Smooth muscle cell (in vitro differentiated cells): Measurements from ENCODE around the gene GALNT11. TPM values are rescaled to one million over a fixed set of nuclear protein-coding genes. Genes with fewer than 3 reads are reported as not detected.

Experiments
- DNase-seq: peaks from one replicate; lab custom pipeline; 2025; ENCODE audit not compliant: unreplicated experiment; lab: John Stamatoyannopoulos, UW
- H2AFZ ChIP-seq: fragments of 200-600 bp; sonication (generic); 2 replicates; pipeline ENCODE4 v1.6.0; 2016; ENCODE audit warnings: antibody characterized with exemption, low read depth, mild to moderate bottlenecking
- H3F3A ChIP-seq: fragments of 200-600 bp; sonication (generic); 2 replicates; pipeline ENCODE4 v1.6.0; 2017; ENCODE audit warnings: antibody characterized with exemption, low read depth
- H3K27ac ChIP-seq: fragments of 200-600 bp; sonication (generic); 2 replicates; pipeline ENCODE4 v1.5.1; 2016; ENCODE audit warnings: low read depth, mild to moderate bottlenecking
- H3K27me3 ChIP-seq: fragments of 200-600 bp; sonication (generic); 2 replicates; pipeline ENCODE4 v1.6.1; 2016; ENCODE audit warnings: low read depth, mild to moderate bottlenecking
- H3K36me3 ChIP-seq: fragments of 200-600 bp; sonication (generic); 2 replicates; pipeline ENCODE4 v1.5.1; 2016; ENCODE audit warnings: low read depth
- H3K4me1 ChIP-seq: fragments of 200-600 bp; sonication (generic); 2 replicates; pipeline ENCODE4 v1.5.1; 2016; ENCODE audit warnings: low read depth
- H3K4me2 ChIP-seq: fragments of 200-600 bp; sonication (generic); 2 replicates; pipeline ENCODE4 v1.6.0; 2016; ENCODE audit warnings: mild to moderate bottlenecking
- H3K4me3 ChIP-seq: fragments of 200-600 bp; sonication (generic); 2 replicates; pipeline ENCODE4 v1.5.1; 2016; ENCODE audit warnings: mild to moderate bottlenecking
- H3K79me2 ChIP-seq: fragments of 200-600 bp; sonication (generic); 2 replicates; pipeline ENCODE4 v1.6.0; 2016; ENCODE audit warnings: low read depth, mild to moderate bottlenecking
- H3K9ac ChIP-seq: fragments of 200-600 bp; sonication (generic); 2 replicates; pipeline ENCODE4 v1.6.0; 2016; ENCODE audit warnings: low read depth
- H3K9me3 ChIP-seq: fragments of 200-600 bp; sonication (generic); replicated peaks from 2 replicates; pipeline ENCODE4 v1.5.1; 2016; ENCODE audit warnings: low read depth
- H4K20me1 ChIP-seq: fragments of 200-600 bp; sonication (generic); 2 replicates; pipeline ENCODE4 v1.6.0; 2016; ENCODE audit warnings: low read depth
- WGBS: methylation state at CpG from one replicate; pipeline ENCODE4 v1.1.7; 2016; ENCODE audit warnings: low lambda C conversion rate; 5-methylcytosine and 5-hydroxymethylcytosine counted together
- polyA plus RNA-seq: library from polyadenylated mRNA; unstranded; fragments of >200 nt; fragmentation: Nextera tagmentation; extraction: Ambion mirVana; gene quantifications from 2 replicates; pipeline ENCODE4 v1.2.1, GENCODE V29; 2016
- total RNA-seq: library from RNA; depleted of rRNA; stranded (reverse); fragments of >200 nt; gene quantifications from 2 replicates; pipeline ENCODE4 v1.2.3, GENCODE V29; 2014
- TF ChIP-seq, protein P1 (sequence below): fragments of 200-600 bp; sonication (generic); IDR thresholded peaks from 2 replicates; pipeline ENCODE4 v1.5.1; 2017; ENCODE audit warnings: borderline replicate concordance, mild to moderate bottlenecking, antibody characterized with exemption; ENCODE audit not compliant: insufficient read depth, poor library complexity, severe bottlenecking

Gene GALNT11
- total and polyA plus RNA-seq, 2 experiments from 2014 or later: 40.8 to 73.6 TPM

DNA sequence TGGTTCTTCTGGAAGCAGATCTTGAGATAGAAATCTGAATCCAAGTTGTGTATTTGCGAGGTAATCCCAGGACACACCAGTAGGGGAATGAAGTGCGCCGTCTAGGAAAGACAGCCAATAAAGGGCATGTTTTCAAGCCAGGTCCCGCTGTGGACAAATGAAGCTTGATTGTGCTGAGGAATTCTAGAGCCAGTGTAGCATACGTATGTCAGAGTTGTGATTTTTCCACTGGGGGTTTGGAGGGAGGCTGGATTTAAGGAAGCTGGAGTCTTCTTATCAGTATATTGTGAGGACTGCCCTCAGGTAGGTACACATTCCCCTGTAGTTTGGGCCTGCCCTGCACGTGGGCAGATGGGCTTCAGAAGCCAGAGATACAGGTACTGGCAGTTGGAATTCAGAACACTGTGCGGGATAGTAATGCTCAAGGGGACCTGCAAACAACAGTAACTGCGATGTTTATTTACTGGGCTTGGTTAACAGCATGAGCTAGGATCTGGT lies 50.9 kb downstream of the GALNT11 start:
- Histone ChIP-seq H3K36me3 (no peaks in the 10 kb centered on the region), H3K4me1 (peaks cover 36% of the 10 kb centered on the region), H3K9ac (no peak overlapping the region), H3K79me2 (peaks cover 12% of the 10 kb centered on the region), H2AFZ (no peak overlapping the region), H3F3A (no peaks in the 10 kb centered on the region), H3K4me3 (no peak overlapping the region), H3K4me2 (no peak overlapping the region), H3K27ac (no peak overlapping the region), H4K20me1 (peaks cover 24% of the 10 kb centered on the region), H3K9me3 (no peaks in the 10 kb centered on the region), H3K27me3 (no peaks in the 10 kb centered on the region)
- WGBS: 54% methylated on average over 8 of the region's 8 CpGs
- TF ChIP-seq, protein P1, sequence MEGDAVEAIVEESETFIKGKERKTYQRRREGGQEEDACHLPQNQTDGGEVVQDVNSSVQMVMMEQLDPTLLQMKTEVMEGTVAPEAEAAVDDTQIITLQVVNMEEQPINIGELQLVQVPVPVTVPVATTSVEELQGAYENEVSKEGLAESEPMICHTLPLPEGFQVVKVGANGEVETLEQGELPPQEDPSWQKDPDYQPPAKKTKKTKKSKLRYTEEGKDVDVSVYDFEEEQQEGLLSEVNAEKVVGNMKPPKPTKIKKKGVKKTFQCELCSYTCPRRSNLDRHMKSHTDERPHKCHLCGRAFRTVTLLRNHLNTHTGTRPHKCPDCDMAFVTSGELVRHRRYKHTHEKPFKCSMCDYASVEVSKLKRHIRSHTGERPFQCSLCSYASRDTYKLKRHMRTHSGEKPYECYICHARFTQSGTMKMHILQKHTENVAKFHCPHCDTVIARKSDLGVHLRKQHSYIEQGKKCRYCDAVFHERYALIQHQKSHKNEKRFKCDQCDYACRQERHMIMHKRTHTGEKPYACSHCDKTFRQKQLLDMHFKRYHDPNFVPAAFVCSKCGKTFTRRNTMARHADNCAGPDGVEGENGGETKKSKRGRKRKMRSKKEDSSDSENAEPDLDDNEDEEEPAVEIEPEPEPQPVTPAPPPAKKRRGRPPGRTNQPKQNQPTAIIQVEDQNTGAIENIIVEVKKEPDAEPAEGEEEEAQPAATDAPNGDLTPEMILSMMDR: peak; percentile 41
- DNase-seq: no peak

DNA sequence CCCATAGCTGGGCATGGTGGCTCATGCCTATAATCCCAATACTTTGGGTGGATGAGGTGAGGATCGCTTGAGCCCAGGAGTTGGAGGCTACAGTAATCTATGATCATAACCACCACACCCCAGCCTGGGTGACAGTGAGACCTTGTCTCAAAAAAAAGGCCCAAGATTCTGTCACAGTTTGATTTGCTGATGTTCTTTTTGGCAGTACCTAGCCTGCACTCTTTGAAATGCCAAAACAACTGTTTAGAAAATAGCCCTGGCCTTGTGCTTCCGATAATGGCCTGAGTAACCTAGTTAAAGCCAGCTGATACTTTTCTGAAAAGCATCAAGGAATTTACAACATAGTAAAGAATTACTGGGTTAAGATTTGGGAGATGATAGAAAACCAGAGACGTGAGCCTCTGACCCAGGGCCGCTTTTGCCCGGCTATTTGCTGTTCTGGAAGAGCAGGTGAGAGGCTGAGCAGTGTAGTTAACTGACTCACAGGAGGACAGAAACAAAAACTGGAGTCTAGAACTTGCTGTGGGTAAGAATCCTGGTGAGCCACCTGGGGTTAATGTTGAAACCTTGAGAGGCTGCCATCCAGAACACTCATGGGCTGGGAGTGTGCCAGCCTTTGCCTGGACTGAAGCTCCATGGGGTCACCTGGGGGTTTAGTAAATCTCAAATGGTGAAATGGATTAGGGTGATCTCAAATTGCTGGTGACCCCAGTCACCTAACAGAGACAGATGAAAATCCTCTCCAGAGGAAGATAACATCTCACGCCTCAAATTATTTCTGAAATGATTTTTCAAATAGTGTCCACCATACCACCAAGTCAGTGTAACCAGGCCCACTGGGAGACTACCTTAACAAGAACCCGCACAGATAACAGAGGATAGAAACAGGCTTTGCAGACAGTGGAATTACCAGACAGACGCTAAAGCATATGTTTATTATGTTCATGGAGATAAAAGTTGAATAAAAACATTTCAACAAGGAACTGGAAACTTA lies 51.8 kb downstream of the GALNT11 start:
- Histone ChIP-seq H3K9me3 (no peaks in the 10 kb centered on the region), H3K79me2 (peaks cover 12% of the 10 kb centered on the region), H3K9ac (no peak overlapping the region), H3K36me3 (no peaks in the 10 kb centered on the region), H3K27me3 (no peaks in the 10 kb centered on the region), H4K20me1 (peaks cover 24% of the 10 kb centered on the region), H3K4me3 (no peak overlapping the region), H3K4me1 (peaks cover 43% of the 10 kb centered on the region), H3K4me2 (no peak overlapping the region), H3K27ac (no peak overlapping the region), H3F3A (no peaks in the 10 kb centered on the region), H2AFZ (no peak overlapping the region)
- 61% methylated on average over 8 of the region's 8 CpGs for WGBS
- DNase-seq: no peak
- TF ChIP-seq, protein P1: no peak

DNA sequence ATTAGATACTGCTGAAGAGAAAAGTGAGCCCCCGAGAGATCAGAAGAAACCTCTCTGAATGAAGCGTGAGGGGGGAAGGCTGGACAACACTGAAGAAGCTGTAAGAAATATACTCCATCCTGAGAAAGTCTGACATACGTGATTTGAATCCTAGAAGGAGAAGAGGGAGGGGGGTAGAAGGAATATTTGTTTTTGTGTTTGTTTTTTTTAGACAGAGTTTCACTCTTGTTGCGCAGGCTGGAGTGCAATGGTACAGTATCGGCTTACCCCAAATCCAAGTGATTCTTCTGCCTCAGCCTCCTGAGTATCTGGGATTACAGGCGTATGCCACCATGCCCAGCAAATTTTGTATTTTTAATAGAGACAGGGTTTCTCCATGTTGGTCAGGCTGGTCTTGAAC lies 52.6 kb downstream of the GALNT11 start:
- Histone ChIP-seq H3K27ac (no peak overlapping the region), H3K27me3 (no peaks in the 10 kb centered on the region), H3K79me2 (peaks cover 12% of the 10 kb centered on the region), H3K9ac (no peak overlapping the region), H3K4me2 (no peak overlapping the region), H4K20me1 (peaks cover 24% of the 10 kb centered on the region), H3K4me1 (peaks cover 43% of the 10 kb centered on the region), H3K9me3 (no peaks in the 10 kb centered on the region), H3K4me3 (no peak overlapping the region), H3F3A (no peaks in the 10 kb centered on the region), H3K36me3 (no peaks in the 10 kb centered on the region), H2AFZ (no peak overlapping the region)
- 75% methylated on average over 6 of the region's 6 CpGs for WGBS
- TF ChIP-seq, protein P1: no peak
- no peak for DNase-seq

DNA sequence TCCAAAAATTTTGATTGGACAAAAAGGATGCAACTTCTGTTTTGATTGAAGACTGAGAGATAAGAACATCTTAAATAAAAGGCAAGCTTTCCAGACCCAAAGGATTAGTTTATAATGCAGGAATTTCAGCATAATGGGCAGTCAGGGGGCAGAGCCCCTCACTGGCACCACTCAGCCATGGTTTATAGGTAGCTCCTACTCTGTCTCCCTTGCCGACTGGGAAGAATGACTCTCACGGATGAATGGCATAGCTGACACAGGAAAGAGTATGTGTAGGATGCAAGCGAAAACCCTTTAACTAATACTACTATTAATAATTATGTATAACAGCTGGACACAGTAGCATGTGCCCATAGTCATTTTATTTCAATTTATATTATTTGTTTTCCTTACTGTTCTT lies 53.3 kb downstream of the GALNT11 start:
- Histone ChIP-seq H3K79me2 (peaks cover 16% of the 10 kb centered on the region), H3K9me3 (no peaks in the 10 kb centered on the region), H3K27ac (no peak overlapping the region), H3K36me3 (no peaks in the 10 kb centered on the region), H3K27me3 (no peaks in the 10 kb centered on the region), H3F3A (no peaks in the 10 kb centered on the region), H4K20me1 (peaks cover 24% of the 10 kb centered on the region), H2AFZ (no peak overlapping the region), H3K9ac (no peak overlapping the region), H3K4me1 (peaks cover 47% of the 10 kb centered on the region), H3K4me2 (no peak overlapping the region), H3K4me3 (no peak overlapping the region)
- WGBS: 43% methylated on average over 3 of the region's 3 CpGs
- no peak for DNase-seq
- TF ChIP-seq, protein P1: no peak
